ENCODE data around the gene OR11A1.

The OR11A1 gene

GRCh38 chr6:29456971-29457370 is at the start of gene OR11A1, which contains the start of gene OR2H1:
OR11A1 (minus strand) TSS chr6:29457071; CDS start chr6:29427641, 29,430 bp downstream.
OR2H1 (plus strand) TSS chr6:29457155; CDS start chr6:29461770, 4,615 bp downstream.
- no peak for DNase-seq (ENCODE audit: low spot score)

- no peak for DNase-seq (ENCODE audit: low spot score)
Observed at GRCh38 chr6:29506446-29507067, 49.7 kb upstream of the OR11A1 start.

GRCh38 chr6:29505808-29506207 is 48.9 kb upstream of the OR11A1 start:
- DNase-seq (ENCODE audit: low spot score): no peak

- DNase-seq (ENCODE audit: low spot score): no peak
Observed at GRCh38 chr6:29504961-29505360, 48.1 kb upstream of the OR11A1 start.

- DNase-seq (ENCODE audit: low spot score): no peak
Observed at GRCh38 chr6:29502597-29502996, 45.7 kb upstream of the OR11A1 start.

GRCh38 chr6:29502181-29502580 is 45.3 kb upstream of the OR11A1 start:
- DNase-seq (ENCODE audit: low spot score): no peak

GRCh38 chr6:29501106-29501505 is 44.2 kb upstream of the OR11A1 start:
- DNase-seq (ENCODE audit: low spot score): no peak

GRCh38 chr6:29500594-29500993 is 43.7 kb upstream of the OR11A1 start:
- DNase-seq (ENCODE audit: low spot score): no peak

- DNase-seq (ENCODE audit: low spot score): no peak
Observed at GRCh38 chr6:29499704-29500103, 42.8 kb upstream of the OR11A1 start.

GRCh38 chr6:29496961-29497360 is 40.1 kb upstream of the OR11A1 start:
- no peak for DNase-seq (ENCODE audit: low spot score)

- no peak for DNase-seq (ENCODE audit: low spot score)
Observed at GRCh38 chr6:29495571-29495970, 38.7 kb upstream of the OR11A1 start.

- DNase-seq (ENCODE audit: low spot score): no peak
Observed at GRCh38 chr6:29494131-29494530, 37.3 kb upstream of the OR11A1 start.

GRCh38 chr6:29493261-29493660 is 36.4 kb upstream of the OR11A1 start:
- DNase-seq (ENCODE audit: low spot score): no peak

GRCh38 chr6:29491574-29491973 is 34.7 kb upstream of the OR11A1 start:
- no peak for DNase-seq (ENCODE audit: low spot score)

- no peak for DNase-seq (ENCODE audit: low spot score)
Observed at GRCh38 chr6:29490552-29490951, 33.7 kb upstream of the OR11A1 start.

- no peak for DNase-seq (ENCODE audit: low spot score)
Observed at GRCh38 chr6:29490055-29490454, 33.2 kb upstream of the OR11A1 start.

GRCh38 chr6:29489286-29489685 is 32.4 kb upstream of the OR11A1 start:
- DNase-seq (ENCODE audit: low spot score): no peak

GRCh38 chr6:29488874-29489273 is 32.0 kb upstream of the OR11A1 start:
- DNase-seq (ENCODE audit: low spot score): no peak

GRCh38 chr6:29487660-29488059 is 30.8 kb upstream of the OR11A1 start, which contains the start of gene MAS1L:
MAS1L (minus strand) TSS chr6:29487956; CDS start chr6:29487902, 54 bp downstream.
- DNase-seq (ENCODE audit: low spot score): no peak

- no peak for DNase-seq (ENCODE audit: low spot score)
Observed at GRCh38 chr6:29487131-29487530, 30.3 kb upstream of the OR11A1 start.

- no peak for DNase-seq (ENCODE audit: low spot score)
Observed at GRCh38 chr6:29486577-29486976, 29.7 kb upstream of the OR11A1 start.

- DNase-seq (ENCODE audit: low spot score): no peak
Observed at GRCh38 chr6:29483735-29484134, 26.9 kb upstream of the OR11A1 start.

GRCh38 chr6:29483186-29483585 is 26.3 kb upstream of the OR11A1 start:
- no peak for DNase-seq (ENCODE audit: low spot score)

- no peak for DNase-seq (ENCODE audit: low spot score)
Observed at GRCh38 chr6:29479560-29479959, 22.7 kb upstream of the OR11A1 start.
